Hematopoietic multipotent progenitor cell treated with erythropoietin and hydrocortisone succinate and interleukin-3 and kit ligand, for 17 days (in vitro differentiated cells): ENCODE measurements around the gene GLS2.
"Not testable (repeated sequence)": the region's sequence is repeated elsewhere in the genome, so short reads cannot be mapped to it uniquely, and the experiment has no call there.

Experiments used
- DNase-seq: peaks from one replicate; pipeline ENCODE4 v3.0.0-alpha.2; 2015; ENCODE audit warnings: low spot score

The GLS2 gene

GRCh38 chr12:56490360-56490759 lies 2.4 kb upstream of the GLS2 start:
- DNase-seq, result no peak

GRCh38 chr12:56487448-56488040 lies 417 bp downstream of the GLS2 start:
- DNase-seq, result no peak

GRCh38 chr12:56486694-56487093 lies 1.3 kb downstream of the GLS2 start:
- no peak for DNase-seq

GRCh38 chr12:56484566-56484965 lies 3.4 kb downstream of the GLS2 start:
- no peak for DNase-seq

GRCh38 chr12:56479625-56480024 lies 8.3 kb downstream of the GLS2 start:
- no peak for DNase-seq

- no peak for DNase-seq
Observed at GRCh38 chr12:56477521-56478225, 10.3 kb downstream of the GLS2 start.

- no peak for DNase-seq
Observed at GRCh38 chr12:56476972-56477432, 11.0 kb downstream of the GLS2 start.

GRCh38 chr12:56476143-56476542 lies 11.8 kb downstream of the GLS2 start:
- DNase-seq, result no peak

GRCh38 chr12:56474389-56474788 lies 13.6 kb downstream of the GLS2 start:
- DNase-seq, result no peak

GRCh38 chr12:56469007-56469930 lies 18.7 kb downstream of the GLS2 start:
- DNase-seq, result peak; percentile 12

- DNase-seq, result peak; percentile 94
Observed at GRCh38 chr12:56468216-56469006, 19.6 kb downstream of the GLS2 start, which contains the start of gene SPRYD4. SPRYD4 (plus strand) TSS chr12:56468578; CDS start chr12:56468592, 14 bp downstream.

- DNase-seq, result no peak
Observed at GRCh38 chr12:56462565-56462964, 25.4 kb downstream of the GLS2 start.

GRCh38 chr12:56461235-56462159 lies 26.5 kb downstream of the GLS2 start:
- no peak for DNase-seq

- DNase-seq, result no peak
Observed at GRCh38 chr12:56457817-56458216, 30.1 kb downstream of the GLS2 start.

GRCh38 chr12:56454557-56454956 lies 33.4 kb downstream of the GLS2 start, which contains the start of gene MIP:
MIP (minus strand) TSS chr12:56454657; CDS start chr12:56454613, 44 bp downstream.
- no peak for DNase-seq

- DNase-seq, result no peak
Observed at GRCh38 chr12:56451147-56451546, 36.8 kb downstream of the GLS2 start.

GRCh38 chr12:56450241-56450640 lies 37.7 kb downstream of the GLS2 start:
- no peak for DNase-seq

- no peak for DNase-seq
Observed at GRCh38 chr12:56449622-56449984, 38.4 kb downstream of the GLS2 start.

GRCh38 chr12:56448860-56449621 lies 38.9 kb downstream of the GLS2 start, which contains the start of gene TIMELESS:
TIMELESS (minus strand) TSS chr12:56449426; CDS start chr12:56434170, 15,256 bp downstream.
- DNase-seq, result peak; percentile 82

GRCh38 chr12:56443208-56443607 lies 44.8 kb downstream of the GLS2 start:
- DNase-seq, result not testable (repeated sequence)
